RKO (cell line): ENCODE measurements around the gene C12orf43.
"Not testable (repeated sequence)": the region's sequence is repeated elsewhere in the genome, so short reads cannot be mapped to it uniquely, and the experiment has no call there.

ENCODE experiments used
- DNase-seq: peaks from one replicate; pipeline ENCODE4 v3.0.0-alpha.2; 2016; ENCODE audit warnings: low spot score

The C12orf43 gene, protein sequence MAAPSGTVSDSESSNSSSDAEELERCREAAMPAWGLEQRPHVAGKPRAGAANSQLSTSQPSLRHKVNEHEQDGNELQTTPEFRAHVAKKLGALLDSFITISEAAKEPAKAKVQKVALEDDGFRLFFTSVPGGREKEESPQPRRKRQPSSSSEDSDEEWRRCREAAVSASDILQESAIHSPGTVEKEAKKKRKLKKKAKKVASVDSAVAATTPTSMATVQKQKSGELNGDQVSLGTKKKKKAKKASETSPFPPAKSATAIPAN

DNA sequence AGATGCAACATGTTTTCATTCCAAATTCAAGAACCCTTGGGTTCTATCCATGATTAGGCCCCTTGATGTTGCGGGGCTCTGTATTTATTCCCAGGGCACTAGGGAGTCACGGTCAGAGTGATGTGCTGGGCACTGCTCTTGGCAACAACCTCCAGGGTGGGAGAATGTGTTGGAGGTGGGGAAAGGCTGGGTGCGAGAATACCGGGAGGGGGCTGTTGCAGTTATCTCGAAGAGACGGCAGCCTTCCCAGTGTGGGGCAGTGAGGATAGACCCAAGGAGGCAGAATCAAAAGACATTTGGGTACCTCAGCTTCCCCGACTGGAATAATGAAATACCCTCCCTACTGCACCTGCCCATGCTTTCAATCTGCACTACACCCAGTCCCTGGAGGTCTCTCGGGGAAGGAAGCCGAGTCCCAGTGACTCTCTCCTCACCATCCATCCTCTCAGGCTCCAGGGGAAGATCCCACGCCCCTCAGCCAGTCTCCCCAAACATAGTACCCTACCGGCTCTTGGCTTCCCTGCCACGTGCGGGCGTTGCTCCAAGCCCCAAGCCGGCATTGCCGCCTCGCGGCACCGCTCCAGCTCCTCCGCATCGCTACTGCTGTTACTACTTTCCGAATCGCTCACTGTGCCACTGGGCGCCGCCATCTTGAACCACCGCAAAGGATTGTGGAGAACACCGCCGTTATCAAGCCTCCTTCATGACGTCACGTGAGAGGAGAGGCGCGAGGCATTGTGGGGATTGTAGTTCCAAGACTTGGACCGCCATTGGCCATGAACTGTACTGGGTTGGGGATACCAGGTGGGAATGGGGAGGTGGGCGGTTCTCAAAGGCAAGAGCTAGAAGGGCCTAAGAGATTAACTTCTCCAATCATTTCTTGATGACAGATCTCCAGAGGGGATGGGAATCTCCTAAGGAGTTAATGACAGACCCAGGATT is at the start of gene C12orf43:
Gene C12orf43 (minus strand): TSS at position 663 of the 942 bp plus-strand sequence. CDS start 13 bp downstream, at position 650.
- DNase-seq, result peak; percentile 94

- DNase-seq, result no peak
Measured at GRCh38 chr12:121065345-121065744, 49.1 kb upstream of the C12orf43 start.

DNA sequence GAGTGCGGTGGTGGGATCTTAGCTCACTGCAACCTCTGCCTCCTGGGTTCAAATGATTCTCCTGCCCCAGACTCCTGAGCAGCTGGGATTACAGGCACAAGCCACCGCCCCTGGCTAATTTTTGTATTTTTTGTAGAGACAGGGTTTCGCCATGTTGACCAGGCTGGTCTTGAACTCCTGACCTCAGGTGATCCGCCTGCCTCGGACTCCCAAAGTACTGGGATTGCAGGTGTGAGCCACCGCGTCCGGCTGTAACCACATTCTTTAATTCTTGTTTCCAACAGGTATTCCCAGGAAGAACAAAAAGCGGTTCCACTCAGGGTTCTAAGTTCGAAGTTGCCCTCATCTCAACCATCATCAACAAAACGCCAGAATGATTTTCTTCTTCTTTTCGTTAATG is 48.3 kb upstream of the C12orf43 start:
- DNase-seq, result not testable (repeated sequence)

- DNase-seq, result no peak
Measured at GRCh38 chr12:121064116-121064515, 47.8 kb upstream of the C12orf43 start.

- DNase-seq, result no peak
Measured at GRCh38 chr12:121062391-121063045, 46.2 kb upstream of the C12orf43 start.

DNA sequence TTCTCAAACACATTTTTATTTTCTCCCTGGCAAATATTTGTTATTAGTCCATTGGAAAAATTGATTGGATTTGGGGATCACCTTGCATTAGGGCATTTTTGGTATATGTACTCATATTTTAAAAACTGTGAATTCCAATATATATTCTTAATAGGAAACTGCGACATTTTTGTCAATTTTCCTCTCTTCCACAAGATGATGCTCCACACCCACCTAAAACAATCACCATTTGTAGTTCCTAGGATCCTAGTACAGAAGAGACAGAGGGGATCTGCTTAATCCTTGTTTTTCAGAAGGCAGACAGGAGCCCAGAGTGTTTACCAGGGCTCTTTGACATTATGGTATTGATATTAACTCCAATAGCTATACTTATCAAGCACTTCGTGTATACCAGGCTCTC is 45.5 kb upstream of the C12orf43 start:
- peak; percentile 19 for DNase-seq

DNA sequence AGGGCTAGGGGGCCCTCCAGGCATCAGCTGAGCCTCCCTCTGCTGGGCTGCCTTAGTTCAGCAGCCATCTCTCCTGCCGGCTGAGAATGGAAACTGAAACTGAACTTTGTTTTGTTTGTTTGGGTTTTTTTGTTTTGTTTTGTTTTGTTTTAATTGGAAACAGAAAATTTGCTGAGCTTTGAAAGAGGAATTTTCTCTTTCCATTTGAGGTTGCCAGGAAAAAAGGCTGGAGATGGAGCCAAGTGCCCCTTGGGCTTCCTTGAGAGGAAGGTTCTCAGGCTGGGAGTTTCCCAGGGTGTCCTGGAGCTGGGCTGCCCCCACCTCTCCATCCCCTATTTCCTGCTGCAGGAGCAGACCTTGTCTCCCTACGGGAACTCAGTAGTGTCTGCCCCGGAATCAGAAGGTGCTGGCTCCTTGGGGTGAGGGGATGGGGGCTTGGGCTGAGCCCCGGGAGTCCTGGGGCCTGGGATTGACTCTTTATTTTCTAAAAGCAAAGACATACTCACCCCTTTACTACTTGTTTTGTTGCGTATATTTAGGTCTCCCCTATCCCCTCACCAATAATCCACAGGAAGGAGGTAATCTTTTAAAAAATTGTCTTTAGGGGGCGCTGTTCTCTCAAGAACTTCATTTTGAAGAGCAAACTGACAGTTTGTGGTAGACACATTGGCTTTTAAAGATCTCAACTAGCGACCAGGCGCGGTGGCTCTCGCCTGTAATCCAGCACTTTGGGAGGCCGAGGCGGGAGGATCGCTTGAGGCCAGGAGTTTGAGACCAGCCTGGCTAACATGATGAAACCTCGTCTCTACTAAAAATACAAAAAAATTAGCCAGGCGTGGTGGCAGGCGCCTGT is 44.1 kb upstream of the C12orf43 start:
- DNase-seq, result peak; percentile 27

DNA sequence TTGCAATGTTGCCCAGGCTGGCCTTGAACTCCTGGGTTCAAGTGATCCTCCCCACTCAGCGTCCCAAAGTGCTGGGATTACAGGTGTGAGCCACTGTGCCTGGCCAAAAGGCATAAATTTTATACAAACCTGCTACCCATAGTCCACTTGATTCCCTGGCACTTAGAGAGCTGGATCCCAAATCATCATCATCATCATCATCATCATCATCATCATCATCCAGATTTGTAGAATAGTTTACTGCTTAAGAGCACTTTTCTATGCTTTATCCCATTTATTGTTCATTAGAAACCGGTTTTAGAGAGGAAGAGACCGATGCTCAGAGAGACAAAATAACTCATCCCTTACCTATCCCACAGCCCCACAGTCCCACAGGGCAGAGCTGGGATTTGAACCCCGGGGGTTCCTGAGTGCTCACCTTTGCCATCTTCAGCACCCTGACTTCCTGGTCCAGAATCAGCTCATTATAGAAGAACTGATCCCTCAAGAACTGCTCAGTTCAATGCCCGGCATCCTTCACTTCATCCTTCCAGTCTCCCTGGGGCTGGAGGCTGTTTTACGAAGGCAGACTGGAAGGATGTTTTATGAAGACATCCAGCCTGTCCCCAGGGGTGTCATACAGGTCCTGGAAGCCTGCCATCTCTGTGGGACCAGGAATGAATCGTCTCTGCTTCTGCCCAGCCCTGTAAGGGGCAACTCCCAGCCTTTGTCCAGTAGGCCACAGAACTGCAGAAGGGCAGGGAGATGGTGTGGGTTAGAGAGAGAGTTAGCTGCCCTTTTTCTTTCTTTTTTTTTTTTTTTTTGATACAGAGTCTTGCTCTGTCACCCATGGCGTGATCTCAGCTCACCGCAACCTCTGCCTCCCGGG is 43.0 kb upstream of the C12orf43 start:
- DNase-seq, result no peak

DNA sequence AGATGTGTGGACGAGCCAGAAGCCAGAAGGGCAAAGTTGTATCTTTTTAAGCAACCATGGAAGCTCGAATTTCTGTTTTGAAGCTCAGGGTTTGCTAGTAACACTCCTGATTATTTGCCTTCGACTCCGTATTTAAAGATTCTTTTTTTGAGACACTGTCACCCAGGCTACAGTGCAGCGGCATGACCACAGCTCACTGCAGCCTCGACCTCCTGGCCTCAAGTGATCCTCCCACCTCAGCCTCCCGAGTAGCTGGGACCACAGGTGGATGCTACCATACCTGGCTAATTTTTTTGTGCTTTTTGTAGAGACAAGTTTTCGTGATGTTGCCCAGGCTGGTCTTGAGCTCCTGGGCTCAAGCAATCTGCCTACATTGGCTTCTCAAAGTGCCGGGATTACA is 41.5 kb upstream of the C12orf43 start:
- DNase-seq, result no peak

DNA sequence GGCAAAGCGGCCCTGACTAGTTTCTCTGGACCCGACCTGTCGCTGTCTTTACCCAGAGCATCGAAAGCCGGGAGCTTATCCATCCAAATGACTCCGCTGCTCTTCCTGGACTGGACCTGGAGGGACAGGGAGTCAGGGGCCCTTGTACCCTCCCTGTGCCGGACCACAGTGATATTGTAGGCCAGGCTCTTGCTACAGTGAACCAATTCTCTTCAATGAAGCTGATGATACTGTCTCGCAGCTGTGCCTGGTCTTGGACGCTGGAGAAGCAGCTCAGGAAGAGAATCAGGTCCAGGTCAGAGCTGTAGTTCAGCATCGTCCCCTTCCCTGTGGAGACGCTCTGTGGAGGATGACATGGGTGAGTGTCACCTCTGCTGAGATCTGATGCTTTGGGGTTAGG is 37.4 kb upstream of the C12orf43 start:
- no peak for DNase-seq

- DNase-seq, result peak; percentile 16
Measured at GRCh38 chr12:121050725-121051124, 34.4 kb upstream of the C12orf43 start.

DNA sequence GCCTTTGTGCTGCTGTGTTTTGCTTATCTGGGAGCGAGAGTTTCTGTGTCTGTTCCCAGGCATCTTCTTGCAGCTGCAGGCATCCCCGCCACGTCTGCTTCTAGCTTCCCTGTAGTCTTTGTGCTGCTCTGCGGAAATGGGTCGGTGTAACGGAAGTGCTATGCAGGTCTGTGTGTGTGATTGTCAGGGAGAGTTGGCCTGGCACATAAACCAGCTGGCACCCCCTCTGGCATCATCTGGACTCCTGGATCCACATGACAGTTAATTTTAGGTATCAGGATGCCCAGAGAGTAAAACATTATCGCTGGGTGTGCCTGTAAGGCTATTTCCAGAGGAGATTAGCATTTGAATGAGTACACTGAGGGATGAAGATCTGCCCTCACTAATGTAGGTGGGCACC is 32.2 kb upstream of the C12orf43 start:
- DNase-seq, result no peak

DNA sequence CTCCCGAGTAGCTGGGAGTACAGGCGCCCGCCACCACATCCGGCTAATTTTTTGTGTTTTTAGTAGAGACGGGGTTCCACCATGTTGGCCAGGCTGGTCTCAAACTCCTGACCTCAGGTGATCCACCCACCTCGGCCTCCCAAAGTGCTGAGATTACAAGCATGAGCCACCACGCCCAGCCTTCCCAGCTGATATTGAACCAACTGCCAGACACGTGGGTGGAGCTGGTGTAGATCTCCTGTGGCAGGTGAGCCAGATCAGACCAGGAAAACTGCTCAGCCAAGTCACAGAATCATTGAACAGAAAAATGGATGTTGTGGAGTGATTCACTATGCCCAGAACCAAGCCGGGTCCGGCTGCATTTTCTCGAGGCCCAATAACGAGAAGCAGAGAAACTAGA is 31.1 kb upstream of the C12orf43 start:
- not testable (repeated sequence) for DNase-seq

DNA sequence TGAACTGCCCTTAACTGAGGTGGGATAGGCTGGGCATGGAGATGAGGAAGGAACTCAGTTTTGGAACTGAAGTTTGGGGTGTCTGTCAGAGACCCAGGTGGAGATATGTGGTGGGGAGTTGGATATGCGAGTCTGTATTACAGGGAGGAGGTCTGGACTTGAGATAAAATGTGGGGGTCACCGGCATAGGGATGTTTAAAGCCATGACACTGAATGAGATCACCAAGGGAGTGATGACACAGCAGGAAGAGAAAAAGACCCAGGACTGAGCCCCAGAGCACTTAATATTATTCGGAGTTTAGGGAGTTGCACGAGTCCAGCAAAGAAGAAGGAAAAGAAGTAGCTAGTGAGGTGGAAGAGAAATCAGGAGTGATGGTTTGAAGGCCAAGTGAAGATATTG is 26.8 kb upstream of the C12orf43 start:
- no peak for DNase-seq

DNA sequence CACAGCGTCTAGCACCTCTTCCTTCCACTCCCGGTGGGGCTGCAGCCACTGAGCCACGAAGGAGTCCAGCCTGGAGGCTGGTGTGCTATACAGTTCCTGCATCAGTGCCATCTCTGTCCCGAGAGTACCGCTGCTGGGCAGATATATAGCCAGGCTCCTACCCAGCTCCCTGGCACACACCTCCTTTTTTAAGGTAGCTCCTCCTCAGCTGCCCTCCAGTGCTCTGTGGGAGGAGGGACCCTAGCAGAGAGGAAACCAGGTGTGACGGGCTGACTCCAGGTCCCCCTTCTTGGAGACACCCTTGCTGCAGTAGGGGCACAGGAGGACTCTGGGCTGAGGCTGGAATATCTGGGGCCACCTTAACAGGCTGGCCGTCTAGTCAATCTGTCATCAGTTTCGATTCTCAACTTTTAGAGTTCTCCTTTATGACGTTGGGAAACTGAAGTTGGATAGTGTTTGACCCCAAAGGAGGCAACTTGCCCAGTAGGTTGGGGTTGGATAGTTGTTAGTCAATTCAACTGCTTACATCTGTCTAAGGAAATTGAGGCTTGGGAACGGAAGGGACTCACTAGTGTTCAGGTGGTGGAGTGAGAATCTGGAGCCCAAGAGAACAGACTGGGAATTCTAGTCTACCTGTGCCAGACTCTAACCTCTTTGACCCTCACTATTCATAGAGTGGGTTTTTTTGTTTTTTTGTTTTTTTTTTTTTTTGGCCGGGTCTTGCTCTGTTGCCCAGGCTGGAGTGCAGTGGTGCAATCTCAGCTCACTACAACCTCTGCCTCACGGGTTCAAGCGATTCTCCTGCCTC is 22.8 kb upstream of the C12orf43 start, which contains the start of gene OASL:
Gene OASL (minus strand): TSS at position 386 of the 808 bp plus-strand sequence. CDS start 275 bp downstream, at position 111.
- no peak for DNase-seq

DNA sequence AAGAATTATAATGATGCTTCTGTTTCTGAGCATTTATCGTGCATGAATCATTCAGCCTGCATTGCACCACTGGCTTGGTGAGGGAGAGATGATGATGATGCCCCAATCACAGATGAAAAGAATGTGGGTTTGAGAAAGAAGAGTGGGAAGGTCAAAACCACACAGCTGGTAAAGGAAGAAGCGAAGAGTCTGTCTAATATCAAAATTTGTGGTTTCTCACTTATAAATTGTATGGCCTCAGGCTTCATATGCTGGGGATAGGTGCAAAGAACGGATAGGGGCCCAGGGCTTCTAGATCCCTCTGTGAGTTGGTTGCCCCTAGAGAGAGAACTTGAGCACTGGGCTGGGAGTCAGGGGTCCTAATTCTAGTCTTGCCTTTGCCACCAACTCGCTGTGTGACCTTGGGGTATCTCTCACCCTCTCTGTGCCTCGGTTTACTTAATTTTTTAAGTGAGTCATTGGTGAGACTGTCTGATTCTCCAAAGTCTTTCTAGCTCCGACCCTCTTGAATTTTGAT is 20.6 kb upstream of the C12orf43 start:
- DNase-seq, result no peak

- no peak for DNase-seq
Measured at GRCh38 chr12:121034616-121035305, 18.5 kb upstream of the C12orf43 start.

GRCh38 chr12:121033625-121034349 is 17.5 kb upstream of the C12orf43 start:
- peak; percentile 51 for DNase-seq
